ENCODE data around the gene NDUFS8. TPM values are rescaled to one million over a fixed set of nuclear protein-coding genes. Genes with fewer than 3 reads are reported as not detected.
"Not testable (repeated sequence)": the region's sequence is repeated elsewhere in the genome, so short reads cannot be mapped to it uniquely, and the experiment has no call there.

The NDUFS8 gene
- total RNA-seq, 1 experiment from 2014 or later = 214 TPM

DNA sequence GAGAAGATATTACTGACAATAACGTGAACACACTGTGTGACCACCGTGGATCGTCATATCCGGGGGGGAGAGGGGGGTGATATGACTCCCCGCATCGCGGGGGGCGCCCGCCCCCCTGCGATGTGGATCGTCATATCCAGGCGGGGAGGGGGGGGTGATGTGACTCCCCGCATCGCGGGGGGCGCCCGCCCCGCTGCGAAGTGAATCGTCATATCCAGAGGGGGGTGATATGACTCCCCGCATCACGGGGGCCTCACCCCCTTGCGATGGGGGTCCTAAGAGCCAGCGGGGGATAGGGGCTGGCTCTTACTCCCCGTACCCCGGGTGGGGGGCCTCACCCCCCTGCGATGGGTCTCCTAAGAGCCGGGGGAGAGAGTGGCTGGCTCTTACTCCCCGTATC lies 46.5 kb upstream of the NDUFS8 start:
- no peak for TF ChIP-seq CTCF (conservative IDR thresholded peaks at IDR 0.05)
- H3K79me1 ChIP-seq (ENCODE audit: insufficient read depth, low read depth, low read length, poor library complexity, severe bottlenecking) = no peaks in the 10 kb centered on the region
- WGBS (ENCODE audit: extremely low coverage, insufficient read length, low lambda C conversion rate) = no CpG with 5 or more reads among the region's 29 CpGs

GRCh38 chr11:67985302-67985701 lies 45.2 kb upstream of the NDUFS8 start:
- H3K23ac ChIP-seq (ENCODE audit: insufficient read length, low read depth, low read length); H2BK120ac ChIP-seq (ENCODE audit: low read depth, low read length, poor library complexity, severe bottlenecking); H3K27ac ChIP-seq (ENCODE audit: insufficient read length, low read depth, low read length); H3K9ac ChIP-seq (ENCODE audit: extremely low read depth, insufficient read length, low read length); H4K5ac ChIP-seq (ENCODE audit: insufficient read length, low read depth, low read length); H3K36me3 Mint-ChIP-seq (ENCODE audit: insufficient read depth in 1 of 3, low read depth in 3 of 3); H3K79me2 ChIP-seq (ENCODE audit: insufficient read depth, low read length); H3K27ac Mint-ChIP-seq; H3K23me2 ChIP-seq (ENCODE audit: insufficient read length, low read depth, low read length, poor library complexity, severe bottlenecking); H3K9me3 Mint-ChIP-seq; H3K14ac ChIP-seq (ENCODE audit: insufficient read depth, low read length); H4K20me1 ChIP-seq (ENCODE audit: control insufficient read depth, insufficient read depth, insufficient read length); H4K91ac ChIP-seq (ENCODE audit: insufficient read length, low read depth, low read length); H3K4me1 ChIP-seq (ENCODE audit: insufficient read depth, low read length); H3K56ac ChIP-seq (ENCODE audit: insufficient read length, low read depth, low read length); H4K8ac ChIP-seq (replicated peaks; ENCODE audit: insufficient read length, low read depth, low read length); DNase-seq; H3K27me3 ChIP-seq (ENCODE audit: insufficient read depth, low read length); H2AK5ac ChIP-seq (ENCODE audit: insufficient read length, low read length); H3K9me3 ChIP-seq (ENCODE audit: control insufficient read depth, low read depth, low read length); H2BK15ac ChIP-seq (ENCODE audit: low read depth, low read length); H3T11ph ChIP-seq (ENCODE audit: low read length); H3K4ac ChIP-seq (ENCODE audit: low read depth, low read length); H3K79me1 ChIP-seq (ENCODE audit: insufficient read depth, low read depth, low read length, poor library complexity, severe bottlenecking); H2BK20ac ChIP-seq (ENCODE audit: low read depth, low read length, poor library complexity, severe bottlenecking); H3K4me3 Mint-ChIP-seq; H3K4me2 ChIP-seq (ENCODE audit: insufficient read depth, insufficient read length, low read length); H3K18ac ChIP-seq (ENCODE audit: insufficient read length, low read depth, low read length); H2BK5ac ChIP-seq (ENCODE audit: insufficient read length, low read length); H2AFZ ChIP-seq (ENCODE audit: low read length); H2BK12ac ChIP-seq (ENCODE audit: insufficient read length, low read depth, low read length): not testable (repeated sequence)
- 80% methylated on average over 1 of the region's 6 CpGs for WGBS (ENCODE audit: extremely low coverage, insufficient read length, low lambda C conversion rate)
- Mint-ChIP-seq H3K4me1 (peaks cover 8 to 11% of the 10 kb centered on the region in 2 experiments), H3K27me3 (ENCODE audit: low read depth) (peaks cover 16% of the 10 kb centered on the region)

More for the DNA sequence above, 46.5 kb upstream of the NDUFS8 start:
- H3K9me3 Mint-ChIP-seq = no peaks in the 10 kb centered on the region
- Histone ChIP-seq H3K18ac (ENCODE audit: insufficient read length, low read depth, low read length) (no peak overlapping the region), H2BK20ac (ENCODE audit: low read depth, low read length, poor library complexity, severe bottlenecking) (no peak overlapping the region), H4K91ac (ENCODE audit: insufficient read length, low read depth, low read length) (no peak overlapping the region), H3K23ac (ENCODE audit: insufficient read length, low read depth, low read length) (no peak overlapping the region), H3K4ac (ENCODE audit: low read depth, low read length) (no peak overlapping the region), H3K23me2 (ENCODE audit: insufficient read length, low read depth, low read length, poor library complexity, severe bottlenecking) (no peaks in the 10 kb centered on the region), H3K9me3 (ENCODE audit: control insufficient read depth, low read depth, low read length) (no peaks in the 10 kb centered on the region), H2AFZ (ENCODE audit: low read length) (no peak overlapping the region), H4K5ac (ENCODE audit: insufficient read length, low read depth, low read length) (no peak overlapping the region), H2BK5ac (ENCODE audit: insufficient read length, low read length) (no peak overlapping the region), H4K8ac (replicated peaks; ENCODE audit: insufficient read length, low read depth, low read length) (no peak overlapping the region), H4K20me1 (ENCODE audit: control insufficient read depth, insufficient read depth, insufficient read length) (no peaks in the 10 kb centered on the region), H3K56ac (ENCODE audit: insufficient read length, low read depth, low read length) (no peak overlapping the region), H3K9ac (ENCODE audit: extremely low read depth, insufficient read length, low read length) (no peak overlapping the region), H3T11ph (ENCODE audit: low read length) (no peak overlapping the region), H2AK5ac (ENCODE audit: insufficient read length, low read length) (no peak overlapping the region), H2BK15ac (ENCODE audit: low read depth, low read length) (no peak overlapping the region), H2BK12ac (ENCODE audit: insufficient read length, low read depth, low read length) (no peak overlapping the region), H3K79me2 (ENCODE audit: insufficient read depth, low read length) (no peaks in the 10 kb centered on the region), H3K4me1 (ENCODE audit: insufficient read depth, low read length) (no peaks in the 10 kb centered on the region), H3K4me2 (ENCODE audit: insufficient read depth, insufficient read length, low read length) (no peak overlapping the region), H3K27me3 (ENCODE audit: insufficient read depth, low read length) (no peaks in the 10 kb centered on the region), H2BK120ac (ENCODE audit: low read depth, low read length, poor library complexity, severe bottlenecking) (no peak overlapping the region), H3K14ac (ENCODE audit: insufficient read depth, low read length) (no peak overlapping the region), H3K27ac (ENCODE audit: insufficient read length, low read depth, low read length) (no peak overlapping the region)
- H3K4me1 Mint-ChIP-seq = peaks cover 14 to 20% of the 10 kb centered on the region in 2 experiments
- no peaks in the 10 kb centered on the region for H3K36me3 Mint-ChIP-seq (ENCODE audit: insufficient read depth in 1 of 3, low read depth in 3 of 3)
- no peak overlapping the region for H3K27ac Mint-ChIP-seq
- peaks cover 12% of the 10 kb centered on the region for H3K27me3 Mint-ChIP-seq (ENCODE audit: low read depth)
- no peak overlapping the region for H3K4me3 Mint-ChIP-seq
- DNase-seq = no peak
